K562 (cell line): Measurements from ENCODE around the gene ANKMY2. TPM values are rescaled to one million over a fixed set of nuclear protein-coding genes. Genes with fewer than 3 reads are reported as not detected.

Experiments
- ADNP ChIP-seq: fragments of 200-800 bp; sonication (Bioruptor generic); IDR thresholded peaks from 2 replicates; pipeline ENCODE4 v1.6.1; 2016; ENCODE audit warnings: missing genetic modification characterization, missing compliant biosample characterization
- BCOR ChIP-seq: fragments of 450-650 bp; IDR thresholded peaks from 2 replicates; pipeline ENCODE4 v1.6.1; 2016
- CC2D1A ChIP-seq: fragments of 450-650 bp; IDR thresholded peaks from 2 replicates; pipeline ENCODE4 v1.6.1; 2017; ENCODE audit warnings: mild to moderate bottlenecking
- GABPB2 ChIP-seq: fragments of 250-450 bp; sonication (Bioruptor Pico); conservative IDR thresholded peaks from 2 replicates; pipeline ENCODE4 v1.5.1; 2021; ENCODE audit warnings: mild to moderate bottlenecking
- KLF16 ChIP-seq: IDR thresholded peaks from 2 replicates; pipeline ENCODE4 v1.6.1; 2016; ENCODE audit warnings: antibody characterized with exemption
- L3MBTL2 ChIP-seq: fragments of 450-650 bp; IDR thresholded peaks from 2 replicates; pipeline ENCODE4 v1.6.1; 2016; ENCODE audit warnings: mild to moderate bottlenecking, moderate library complexity
- LCOR ChIP-seq: sonication (generic); formaldehyde crosslinking; IDR thresholded peaks from 2 replicates; pipeline ENCODE4 v1.8.0; 2022; ENCODE audit warnings: mild to moderate bottlenecking, missing genetic modification reagents
- RAD21 ChIP-seq, 2 experiments: fragments of 250-450 bp in 1 of 2; fragments of 450-650 bp in 1 of 2; sonication (Bioruptor Pico) in 1 of 2; formaldehyde crosslinking in 1 of 2; IDR thresholded peaks in 1 of 2; conservative IDR thresholded peaks in 1 of 2; 2 replicates each; pipeline versions ENCODE4 v1.4.0 to v1.8.0; 2020 to 2022; ENCODE audit warnings: mild to moderate bottlenecking in 2 of 2, moderate library complexity in 1 of 2
- RERE ChIP-seq: sonication (generic); formaldehyde crosslinking; IDR thresholded peaks from 2 replicates; pipeline ENCODE4 v1.8.0; 2023; ENCODE audit warnings: missing genetic modification reagents, mild to moderate bottlenecking, borderline replicate concordance
- SMC3 ChIP-seq: conservative IDR thresholded peaks from 2 replicates; pipeline ENCODE4 v1.6.1; 2011; ENCODE audit warnings: low read depth, low read length, improper control_type of control experiment; ENCODE audit not compliant: insufficient read depth
- TEAD4 ChIP-seq, 2 experiments: sonication (generic) in 1 of 2; formaldehyde crosslinking in 1 of 2; IDR thresholded peaks; 2 replicates each; pipeline versions ENCODE4 v1.6.1 to v1.8.0; 2012 to 2022; ENCODE audit warnings: borderline replicate concordance in 1 of 2, inconsistent platforms in 1 of 2, low read length in 1 of 2, mild to moderate bottlenecking in 1 of 2, missing genetic modification reagents in 1 of 2
- polyA plus RNA-seq, 8 experiments: library from polyadenylated mRNA; depleted of rRNA in 4 of 8; stranded (reverse) in 5 of 8; unstranded in 3 of 8; fragments of >200 nt; fragmentation: Nextera tagmentation in 2 of 8; fragmentation: Illumina TruSeq in 1 of 8; extraction: Ambion mirVana in 2 of 8; extraction: Trizol in 1 of 8; gene quantifications; 2 replicates each; pipeline versions ENCODE4 v1.2.1 to v1.2.3, GENCODE V29; 2011 to 2014; ENCODE audit warnings: inconsistent platforms in 1 of 8, missing spikeins in 1 of 8
- total RNA-seq, 7 experiments: library from RNA; depleted of rRNA in 6 of 7; stranded (reverse); fragments of >200 nt in 6 of 7; fragmentation: Illumina TruSeq in 2 of 7; extraction: Trizol in 2 of 7; gene quantifications; 2 replicates each; pipeline versions ENCODE4 v1.2.1 to v1.2.3, GENCODE V29; 2011 to 2021; ENCODE audit warnings: low replicate concordance in 1 of 7

The ANKMY2 gene
- total and polyA plus RNA-seq, 9 of the 15 experiments (the other 6 are each of a cell fraction or from before 2014, with no cell fraction given) = 38.9 to 71.5 (median 48.8) TPM

- TF ChIP-seq RERE (CRISPR knock-in tag) (no peak), GABPB2 (CRISPR knock-in tag) (no peak), KLF16 (no peak), TEAD4 (IDR thresholded peaks at IDR 0.05; ENCODE audit: low read length) (peak; percentile 41; the same call in 1 of the 2 replicates), TEAD4 (CRISPR knock-in tag; IDR thresholded peaks at IDR 0.05; ENCODE audit: borderline replicate concordance) (no peak), RAD21 (CRISPR knock-in tag; conservative IDR thresholded peaks at IDR 0.05 in 1 of 2, IDR thresholded peaks at IDR 0.05 in 1 of 2) (peak; percentile 94 to 98), LCOR (0 out of 2 replicates have a peak, but pooled peaks have one; percentile 56), SMC3 (peak; percentile 70), BCOR (0 out of 2 replicates have a peak, but pooled peaks have one; percentile 14), L3MBTL2 (0 out of 2 replicates have a peak, but pooled peaks have one; percentile 14), ADNP (tag) (0 out of 2 replicates have a peak, but pooled peaks have one; percentile 38), CC2D1A (peak; percentile 80)
Observed at GRCh38 chr7:16564909-16565426, 80.6 kb downstream of the ANKMY2 start (continued).
